Fibroblast of peridontal ligament (primary cell): ENCODE measurements around the gene SGMS1.

Source experiments
- DNase-seq: peaks from one replicate; pipeline ENCODE4 v3.0.0-alpha.2; 2010; ENCODE audit errors: extremely low read depth

The SGMS1 gene

GRCh38 chr10:50636618-50637579, 13.1 kb upstream of the SGMS1 start:
- DNase-seq: peak; percentile 41

GRCh38 chr10:50635286-50635685, 11.5 kb upstream of the SGMS1 start:
- peak; percentile 91 for DNase-seq

GRCh38 chr10:50634479-50634878, 10.7 kb upstream of the SGMS1 start:
- DNase-seq: no peak

- DNase-seq: no peak
Measured at GRCh38 chr10:50631052-50631451, 7.3 kb upstream of the SGMS1 start.

- DNase-seq: no peak
Measured at GRCh38 chr10:50629495-50630122, 5.9 kb upstream of the SGMS1 start.

GRCh38 chr10:50627896-50628295, 4.1 kb upstream of the SGMS1 start:
- no peak for DNase-seq

GRCh38 chr10:50627443-50627842, 3.7 kb upstream of the SGMS1 start:
- no peak for DNase-seq

- peak; percentile 29 for DNase-seq
Measured at GRCh38 chr10:50625649-50626132, 1.9 kb upstream of the SGMS1 start.

- DNase-seq: peak; percentile 54
Measured at GRCh38 chr10:50624866-50625501, 1.2 kb upstream of the SGMS1 start.

- DNase-seq: peak; percentile 93
Measured at GRCh38 chr10:50624413-50624865, 683 bp upstream of the SGMS1 start.

- peak; percentile 50 for DNase-seq
Measured at GRCh38 chr10:50622706-50623662, 772 bp downstream of the SGMS1 start.

- DNase-seq: peak; percentile 97
Measured at GRCh38 chr10:50621968-50622705, 1.6 kb downstream of the SGMS1 start.

- DNase-seq: no peak
Measured at GRCh38 chr10:50620899-50621298, 2.9 kb downstream of the SGMS1 start.

- no peak for DNase-seq
Measured at GRCh38 chr10:50619882-50620281, 3.9 kb downstream of the SGMS1 start.

GRCh38 chr10:50619166-50619565, 4.6 kb downstream of the SGMS1 start:
- DNase-seq: no peak

GRCh38 chr10:50618624-50619023, 5.1 kb downstream of the SGMS1 start:
- no peak for DNase-seq

GRCh38 chr10:50615658-50616057, 8.1 kb downstream of the SGMS1 start:
- no peak for DNase-seq

GRCh38 chr10:50614444-50615137, 9.2 kb downstream of the SGMS1 start:
- DNase-seq: no peak

GRCh38 chr10:50613726-50614443, 9.9 kb downstream of the SGMS1 start:
- DNase-seq: no peak
